Naive thymus-derived CD4-positive, alpha-beta T cell (primary cell): ENCODE results near the gene WWOX. TPM values are rescaled to one million over a fixed set of nuclear protein-coding genes. Genes with fewer than 3 reads are reported as not detected.

Experiments
- ATAC-seq: fragments of 150-1000 bp; cut with Tn5 transposase; 2 replicates; pipeline ENCODE4 v1.10.0; 2021; ENCODE audit warnings: mild to moderate bottlenecking, moderate library complexity
- CTCF ChIA-PET: fragments of 350-600 bp; sonication (Branson Sonifier 250); formaldehyde crosslinking; loops from one replicate; lab custom pipeline; 2021; ENCODE audit warnings: antibody characterized with exemption; lab: Charles Lee
- POLR2A ChIA-PET: fragments of 350-600 bp; sonication (Branson Sonifier 250); formaldehyde crosslinking; loops from one replicate; lab custom pipeline; 2021; ENCODE audit warnings: antibody characterized with exemption, inconsistent platforms; lab: Charles Lee
- DNase-seq, 9 donors: peaks; one replicate each; pipeline versions ENCODE4 v3.0.0 to v3.0.0-alpha.2; 2020 to 2022; ENCODE audit warnings: mixed read lengths in 1 of 9
- H3K27ac ChIP-seq: one replicate; pipeline ENCODE4 v1.7.0; 2013; ENCODE audit warnings: mild to moderate bottlenecking, low read depth, low read length, moderate library complexity
- H3K27me3 ChIP-seq, 2 donors: one replicate each; pipeline ENCODE4 v1.7.0; 2013; ENCODE audit warnings: low read length in 2 of 2, mild to moderate bottlenecking in 2 of 2, moderate library complexity in 2 of 2; ENCODE audit not compliant: control insufficient read depth in 2 of 2, insufficient read depth in 2 of 2
- H3K36me3 ChIP-seq, 3 experiments: 1 replicate in 2 of 3; 2 replicates in 1 of 3; pipeline ENCODE4 v1.7.0; 2013; ENCODE audit warnings: low read length in 3 of 3, mild to moderate bottlenecking in 3 of 3, moderate library complexity in 1 of 3; ENCODE audit not compliant: insufficient read depth in 3 of 3, control insufficient read depth in 2 of 3
- H3K4me1 ChIP-seq, 2 donors: one replicate each; pipeline ENCODE4 v1.7.0; 2013; ENCODE audit warnings: low read length in 2 of 2, mild to moderate bottlenecking in 2 of 2, moderate library complexity in 1 of 2; ENCODE audit not compliant: control insufficient read depth in 2 of 2, insufficient read depth in 2 of 2
- H3K4me3 ChIP-seq: 2 replicates; pipeline ENCODE4 v1.7.0; 2013; ENCODE audit warnings: mild to moderate bottlenecking, low read length
- H3K9me3 ChIP-seq, 3 experiments: 1 replicate in 2 of 3; 2 replicates in 1 of 3; pipeline ENCODE4 v1.7.0; 2013; ENCODE audit warnings: low read length in 3 of 3; ENCODE audit not compliant: control insufficient read depth in 2 of 3
- H3K27ac Mint-ChIP-seq, 9 donors: one replicate each; pipeline ENCODE4 v1.8.0; 2020 to 2022; ENCODE audit warnings: mixed read lengths in 9 of 9, mild to moderate bottlenecking in 8 of 9, moderate library complexity in 5 of 9, inconsistent platforms in 2 of 9
- H3K27me3 Mint-ChIP-seq, 5 donors: one replicate each; pipeline ENCODE4 v1.8.0; 2021 to 2022; ENCODE audit warnings: mixed read lengths in 5 of 5, mild to moderate bottlenecking in 1 of 5
- H3K36me3 Mint-ChIP-seq, 5 donors: one replicate each; pipeline ENCODE4 v1.8.0; 2020 to 2022; ENCODE audit warnings: mixed read lengths in 5 of 5, mild to moderate bottlenecking in 3 of 5, inconsistent platforms in 1 of 5
- H3K4me1 Mint-ChIP-seq, 7 donors: one replicate each; pipeline ENCODE4 v1.8.0; 2020 to 2022; ENCODE audit warnings: mixed read lengths in 7 of 7, mild to moderate bottlenecking in 3 of 7, inconsistent platforms in 1 of 7
- H3K4me3 Mint-ChIP-seq, 10 donors: one replicate each; pipeline ENCODE4 v1.8.0; 2020 to 2022; ENCODE audit warnings: mild to moderate bottlenecking in 10 of 10, mixed read lengths in 10 of 10, moderate library complexity in 6 of 10, inconsistent platforms in 2 of 10
- H3K9me3 Mint-ChIP-seq, 11 donors: one replicate each; pipeline ENCODE4 v1.8.0; 2020 to 2022; ENCODE audit warnings: mixed read lengths in 11 of 11, mild to moderate bottlenecking in 4 of 11, inconsistent platforms in 1 of 11, moderate library complexity in 1 of 11
- intact Hi-C, 2 donors: fragments of 100-400 bp; cut with micrococcal nuclease; formaldehyde crosslinking; loops; one replicate each; pipeline ENCODE4 v1.15.1; 2023
- polyA plus RNA-seq, 2 donors: library from polyadenylated mRNA; unstranded; fragments of 300-500 nt; fragmentation: Illumina TruSeq; gene quantifications; one replicate each; pipeline ENCODE4 v1.2.3, GENCODE V29; 2021
- total RNA-seq, 6 experiments: library from RNA in 5 of 6; stranded (reverse) in 5 of 6; gene quantifications; 1 replicate in 5 of 6; 2 replicates in 1 of 6; pipeline ENCODE4 v1.2.3 and lab custom pipeline; 2021 to 2026

Gene WWOX
- total and polyA plus RNA-seq, 7 experiments from 2014 or later = 13.8 to 31.1 (median 20.8) TPM

GRCh38 chr16:79054211-79054984 lies 954.9 kb downstream of the WWOX start:
- no peak overlapping the region for H3K4me3 ChIP-seq
- no peak overlapping the region for H3K27ac Mint-ChIP-seq
- no peaks in the 10 kb centered on the region for H3K36me3 Mint-ChIP-seq
- no peaks in the 10 kb centered on the region for H3K9me3 ChIP-seq
- CTCF ChIA-PET = interaction anchor here (0.7 kb wide), 1 partner anchor 9 kb away, joined by 3 read pairs; no protein-coding TSS in a partner anchor
- intact Hi-C loops = no loop called here
- H3K9me3 Mint-ChIP-seq = peaks cover 0 to 14% (median 0%) of the 10 kb centered on the region in 11 donors
- POLR2A ChIA-PET = no interaction called here
- ATAC-seq = no peak
- H3K36me3 ChIP-seq = no peaks in the 10 kb centered on the region
- H3K4me3 Mint-ChIP-seq = no peak overlapping the region
- no peak overlapping the region for H3K27ac ChIP-seq
- H3K4me1 Mint-ChIP-seq = peaks cover 0 to 1% (median 0%) of the 10 kb centered on the region in 7 donors
- H3K4me1 ChIP-seq = no peaks in the 10 kb centered on the region
- no peak for DNase-seq
- H3K27me3 ChIP-seq = no peaks in the 10 kb centered on the region
- H3K27me3 Mint-ChIP-seq = no peaks in the 10 kb centered on the region

GRCh38 chr16:79055251-79055970 lies 956.0 kb downstream of the WWOX start:
- no peak overlapping the region for H3K27ac ChIP-seq
- no peak overlapping the region for H3K4me3 Mint-ChIP-seq
- H3K4me3 ChIP-seq = no peak overlapping the region
- ChIA-PET POLR2A (no interaction called here), CTCF (no interaction called here)
- peaks cover 0 to 14% (median 0%) of the 10 kb centered on the region in 11 donors for H3K9me3 Mint-ChIP-seq
- H3K36me3 Mint-ChIP-seq = no peaks in the 10 kb centered on the region
- DNase-seq = no peak
- H3K4me1 Mint-ChIP-seq = peaks cover 0 to 1% (median 0%) of the 10 kb centered on the region in 7 donors
- no peaks in the 10 kb centered on the region for H3K9me3 ChIP-seq
- H3K27me3 ChIP-seq = no peaks in the 10 kb centered on the region
- no peak for ATAC-seq
- H3K4me1 ChIP-seq = no peaks in the 10 kb centered on the region
- no peaks in the 10 kb centered on the region for H3K27me3 Mint-ChIP-seq
- no peaks in the 10 kb centered on the region for H3K36me3 ChIP-seq
- intact Hi-C loops = no loop called here
- no peak overlapping the region for H3K27ac Mint-ChIP-seq

GRCh38 chr16:79061181-79061580 lies 961.7 kb downstream of the WWOX start:
- H3K27ac ChIP-seq = no peak overlapping the region
- peaks cover 0 to 2% (median 0%) of the 10 kb centered on the region in 11 donors for H3K9me3 Mint-ChIP-seq
- peaks cover 0 to 4% (median 0%) of the 10 kb centered on the region in 5 donors for H3K36me3 Mint-ChIP-seq
- peaks cover 0 to 4% (median 0%) of the 10 kb centered on the region in 7 donors for H3K4me1 Mint-ChIP-seq
- no peak overlapping the region for H3K27ac Mint-ChIP-seq
- ATAC-seq = no peak
- no peak overlapping the region for H3K4me3 Mint-ChIP-seq
- ChIA-PET POLR2A (no interaction called here), CTCF (no interaction called here)
- H3K27me3 ChIP-seq = no peaks in the 10 kb centered on the region
- no peaks in the 10 kb centered on the region for H3K36me3 ChIP-seq
- H3K4me3 ChIP-seq = no peak overlapping the region
- no peaks in the 10 kb centered on the region for H3K4me1 ChIP-seq
- no peak for DNase-seq
- H3K9me3 ChIP-seq = no peaks in the 10 kb centered on the region
- intact Hi-C loops = no loop called here
- no peaks in the 10 kb centered on the region for H3K27me3 Mint-ChIP-seq

- H3K9me3 Mint-ChIP-seq = peaks cover 0 to 3% (median 0%) of the 10 kb centered on the region in 11 donors
- H3K36me3 ChIP-seq = no peaks in the 10 kb centered on the region
- H3K27ac Mint-ChIP-seq = no peak overlapping the region
- no peaks in the 10 kb centered on the region for H3K27me3 ChIP-seq
- H3K27ac ChIP-seq = no peak overlapping the region
- ATAC-seq (no peak), DNase-seq (no peak)
- H3K4me1 Mint-ChIP-seq = peaks cover 0 to 4% (median 0%) of the 10 kb centered on the region in 7 donors
- H3K4me1 ChIP-seq = no peaks in the 10 kb centered on the region
- POLR2A ChIA-PET = no interaction called here
- H3K4me3 ChIP-seq = no peak overlapping the region
- H3K9me3 ChIP-seq = no peaks in the 10 kb centered on the region
- intact Hi-C loops = no loop called here
- H3K36me3 Mint-ChIP-seq = peaks cover 0 to 4% (median 0%) of the 10 kb centered on the region in 5 donors
- no peak overlapping the region for H3K4me3 Mint-ChIP-seq
- no peaks in the 10 kb centered on the region for H3K27me3 Mint-ChIP-seq
- CTCF ChIA-PET = no interaction called here
Measured at GRCh38 chr16:79062336-79062735, 962.9 kb downstream of the WWOX start.

- no peak for ATAC-seq
- ChIA-PET POLR2A (no interaction called here), CTCF (interaction anchor here (0.6 kb wide), 1 partner anchor 9 kb away, joined by 3 read pairs; no protein-coding TSS in a partner anchor)
- Histone ChIP-seq H3K4me3 (no peak overlapping the region), H3K27ac (no peak overlapping the region), H3K36me3 (no peaks in the 10 kb centered on the region), H3K9me3 (no peaks in the 10 kb centered on the region), H3K4me1 (no peaks in the 10 kb centered on the region), H3K27me3 (no peaks in the 10 kb centered on the region)
- no peak for DNase-seq
- no peak overlapping the region for H3K4me3 Mint-ChIP-seq
- H3K27me3 Mint-ChIP-seq = no peaks in the 10 kb centered on the region
- peaks cover 0 to 4% (median 0%) of the 10 kb centered on the region in 7 donors for H3K4me1 Mint-ChIP-seq
- H3K27ac Mint-ChIP-seq = no peak overlapping the region
- intact Hi-C loops = no loop called here
- peaks cover 0 to 4% (median 0%) of the 10 kb centered on the region in 5 donors for H3K36me3 Mint-ChIP-seq
- peaks cover 0 to 3% (median 0%) of the 10 kb centered on the region in 11 donors for H3K9me3 Mint-ChIP-seq
Measured at GRCh38 chr16:79062821-79063220, 963.4 kb downstream of the WWOX start.

GRCh38 chr16:79064256-79064972 lies 965.0 kb downstream of the WWOX start:
- Mint-ChIP-seq H3K4me1 (peaks cover 0 to 7% (median 0%) of the 10 kb centered on the region in 7 donors), H3K27me3 (no peaks in the 10 kb centered on the region), H3K4me3 (no peak overlapping the region), H3K9me3 (peaks cover 0 to 3% (median 0%) of the 10 kb centered on the region in 11 donors), H3K27ac (no peak overlapping the region), H3K36me3 (peaks cover 0 to 9% (median 0%) of the 10 kb centered on the region in 5 donors)
- intact Hi-C loops = no loop called here
- no peak overlapping the region for H3K4me3 ChIP-seq
- no peaks in the 10 kb centered on the region for H3K9me3 ChIP-seq
- no peak for DNase-seq
- ChIA-PET POLR2A (no interaction called here), CTCF (no interaction called here)
- no peak overlapping the region for H3K27ac ChIP-seq
- H3K36me3 ChIP-seq = no peaks in the 10 kb centered on the region
- no peak for ATAC-seq
- no peaks in the 10 kb centered on the region for H3K27me3 ChIP-seq
- H3K4me1 ChIP-seq = no peaks in the 10 kb centered on the region
